OCI-LY3 (cell line): ENCODE results near the gene UBAC2.

Experiments used
- CTCF ChIP-seq: fragments of 200-600, 300-600 bp; sonication (generic); IDR thresholded peaks from 2 replicates; pipeline ENCODE4 v1.5.1; 2014; ENCODE audit warnings: antibody characterized with exemption, low read length, low read depth
- EZH2phosphoT487 ChIP-seq: fragments of 200-600 bp; shearing (Covaris generic); IDR thresholded peaks from 2 replicates; pipeline ENCODE4 v1.6.1; 2018; ENCODE audit warnings: antibody characterized with exemption, mixed run types, low read depth

GRCh38 chr13:99160415-99160814, 40.2 kb upstream of the UBAC2 start:
- TF ChIP-seq CTCF (no peak), EZH2phosphoT487 (no peak)
